Fibroblast of lung (primary cell): ENCODE data around the gene F10. TPM values are rescaled to one million over a fixed set of nuclear protein-coding genes. Genes with fewer than 3 reads are reported as not detected.

Experiments
- DNase-seq, 2 donors: peaks; one replicate each; pipeline versions ENCODE4 v3.0.0 to v3.0.0-alpha.2; 2010; ENCODE audit warnings: low read depth in 2 of 2
- H2AFZ ChIP-seq: 2 replicates; pipeline ENCODE4 v1.5.1; 2012; ENCODE audit warnings: low read length, control low read depth, inconsistent platforms
- H3K27ac ChIP-seq: 2 replicates; pipeline ENCODE4 v1.5.1; 2011; ENCODE audit warnings: low read length, control low read depth; ENCODE audit not compliant: insufficient read depth
- H3K27me3 ChIP-seq: 2 replicates; pipeline ENCODE4 v1.5.1; 2011; ENCODE audit warnings: mild to moderate bottlenecking, low read length; ENCODE audit not compliant: control insufficient read depth, insufficient read depth
- H3K36me3 ChIP-seq: 2 replicates; pipeline ENCODE4 v1.5.1; 2011; ENCODE audit warnings: low read length; ENCODE audit not compliant: control insufficient read depth, insufficient read depth
- H3K4me1 ChIP-seq: 2 replicates; pipeline ENCODE4 v1.5.1; 2011; ENCODE audit warnings: low read length; ENCODE audit not compliant: control insufficient read depth, insufficient read depth; ENCODE audit errors: extremely low read depth
- H3K4me2 ChIP-seq: 2 replicates; pipeline ENCODE4 v1.5.1; 2011; ENCODE audit warnings: low read length, control low read depth; ENCODE audit not compliant: insufficient read depth; ENCODE audit errors: extremely low read depth
- H3K4me3 ChIP-seq, 4 experiments: fragments of 200-600 bp in 1 of 4; sonication (generic) in 1 of 4; replicated peaks in 1 of 4; 2 replicates each; pipeline ENCODE4 v1.5.1; 2011 to 2016; ENCODE audit warnings: low read length in 4 of 4, low read depth in 3 of 4, mild to moderate bottlenecking in 3 of 4, control low read depth in 2 of 4, inconsistent platforms in 1 of 4, mixed read lengths in 1 of 4; ENCODE audit not compliant: insufficient read depth in 1 of 4; ENCODE audit errors: control extremely low read depth in 1 of 4
- H3K79me2 ChIP-seq: 2 replicates; pipeline ENCODE4 v1.5.1; 2012; ENCODE audit warnings: mild to moderate bottlenecking, low read length, inconsistent platforms; ENCODE audit not compliant: control insufficient read depth, insufficient read depth
- H3K9ac ChIP-seq: 2 replicates; pipeline ENCODE4 v1.5.1; 2011; ENCODE audit warnings: mild to moderate bottlenecking, low read length, control low read depth; ENCODE audit not compliant: insufficient read depth
- H3K9me3 ChIP-seq: 2 replicates; pipeline ENCODE4 v1.5.1; 2012; ENCODE audit warnings: low read depth, low read length; ENCODE audit not compliant: control insufficient read depth, insufficient read depth
- H4K20me1 ChIP-seq: 2 replicates; pipeline ENCODE4 v1.5.1; 2011; ENCODE audit warnings: low read length; ENCODE audit not compliant: control insufficient read depth, insufficient read depth; ENCODE audit errors: extremely low read depth
- EZH2 ChIP-seq: IDR thresholded peaks from 2 replicates; pipeline ENCODE4 v1.5.1; 2012; ENCODE audit warnings: low read length, control low read depth, mild to moderate bottlenecking; ENCODE audit errors: missing control alignments
- polyA plus RNA-seq, 2 donors: library from polyadenylated mRNA; depleted of rRNA in 1 of 2; stranded (reverse) in 1 of 2; unstranded in 1 of 2; fragments of >200 nt; gene quantifications; 2 replicates each; pipeline ENCODE4 v1.2.1, GENCODE V29; 2011 to 2012; ENCODE audit warnings: missing spikeins in 1 of 2
- total RNA-seq: library from RNA; depleted of rRNA; stranded (reverse); fragments of >200 nt; gene quantifications from 2 replicates; pipeline ENCODE4 v1.2.1, GENCODE V29; 2014
- TF ChIP-seq, protein P1 (sequence below), 2 donors: IDR thresholded peaks in 1 of 2; conservative IDR thresholded peaks in 1 of 2; 1 replicate in 1 of 2; 2 replicates in 1 of 2; pipeline ENCODE4 v1.5.1; 2011 to 2012; ENCODE audit warnings: low read length in 2 of 2, control low read depth in 1 of 2, inconsistent platforms in 1 of 2, low read depth in 1 of 2, mild to moderate bottlenecking in 1 of 2

F10 gene
- total and polyA plus RNA-seq, 2 donors (not counting 1 experiment from before 2014, with no cell fraction given), result 39.9 to 41.5 TPM

DNA sequence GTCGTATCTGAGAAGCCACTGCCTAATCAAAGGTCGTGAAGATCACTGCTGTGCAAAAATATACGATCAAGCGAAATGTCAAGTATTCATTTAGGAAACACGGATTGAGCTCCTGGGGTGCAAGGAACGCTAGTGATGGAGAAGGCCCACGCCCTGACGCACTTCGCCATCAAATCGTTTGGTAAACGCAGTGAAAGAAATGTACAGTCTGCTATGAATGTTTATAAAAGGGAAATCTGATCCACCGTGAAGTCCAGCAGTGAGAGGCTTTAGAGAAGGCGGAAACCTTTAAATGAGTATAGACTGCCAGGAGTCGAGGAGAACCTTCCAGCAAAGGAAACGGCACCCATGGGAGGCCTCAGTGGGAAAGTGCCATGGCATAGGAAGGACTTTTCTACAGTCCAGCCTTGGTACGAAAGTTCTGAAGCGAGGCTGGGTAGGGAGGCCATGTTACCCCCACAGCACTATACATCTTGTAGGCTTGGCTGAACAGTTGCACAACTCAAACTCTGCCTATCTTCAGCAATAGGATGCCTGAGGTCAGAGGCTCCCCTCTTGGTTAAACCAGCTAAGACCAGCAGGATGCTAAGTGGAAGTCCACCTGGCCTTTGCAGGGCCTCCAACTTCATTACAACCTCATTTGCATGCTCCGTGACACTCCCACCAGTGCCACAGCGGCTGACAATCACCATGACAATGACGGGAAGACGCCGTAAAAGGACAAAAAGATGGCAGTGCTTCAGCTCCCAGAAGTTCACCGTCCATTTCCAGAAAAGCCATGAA, 65.5 kb downstream of the F10 start:
- peak; percentile 36 to 68 for DNase-seq
- H3K27ac ChIP-seq, result peak overlapping the region; percentile 94
- H3K9ac ChIP-seq, result no peak overlapping the region
- peaks cover 24% of the 10 kb centered on the region for H3K36me3 ChIP-seq
- H3K9me3 ChIP-seq, result no peaks in the 10 kb centered on the region
- no peak for TF ChIP-seq EZH2
- TF ChIP-seq, protein P1, sequence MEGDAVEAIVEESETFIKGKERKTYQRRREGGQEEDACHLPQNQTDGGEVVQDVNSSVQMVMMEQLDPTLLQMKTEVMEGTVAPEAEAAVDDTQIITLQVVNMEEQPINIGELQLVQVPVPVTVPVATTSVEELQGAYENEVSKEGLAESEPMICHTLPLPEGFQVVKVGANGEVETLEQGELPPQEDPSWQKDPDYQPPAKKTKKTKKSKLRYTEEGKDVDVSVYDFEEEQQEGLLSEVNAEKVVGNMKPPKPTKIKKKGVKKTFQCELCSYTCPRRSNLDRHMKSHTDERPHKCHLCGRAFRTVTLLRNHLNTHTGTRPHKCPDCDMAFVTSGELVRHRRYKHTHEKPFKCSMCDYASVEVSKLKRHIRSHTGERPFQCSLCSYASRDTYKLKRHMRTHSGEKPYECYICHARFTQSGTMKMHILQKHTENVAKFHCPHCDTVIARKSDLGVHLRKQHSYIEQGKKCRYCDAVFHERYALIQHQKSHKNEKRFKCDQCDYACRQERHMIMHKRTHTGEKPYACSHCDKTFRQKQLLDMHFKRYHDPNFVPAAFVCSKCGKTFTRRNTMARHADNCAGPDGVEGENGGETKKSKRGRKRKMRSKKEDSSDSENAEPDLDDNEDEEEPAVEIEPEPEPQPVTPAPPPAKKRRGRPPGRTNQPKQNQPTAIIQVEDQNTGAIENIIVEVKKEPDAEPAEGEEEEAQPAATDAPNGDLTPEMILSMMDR (conservative IDR thresholded peaks at IDR 0.05 in 1 of 2, IDR thresholded peaks at IDR 0.05 in 1 of 2; ENCODE audit: low read depth in 1 of 2, low read length in 2 of 2), result no peak
- no peaks in the 10 kb centered on the region for H3K27me3 ChIP-seq
- H4K20me1 ChIP-seq, result no peaks in the 10 kb centered on the region
- H3K4me2 ChIP-seq, result no peak overlapping the region
- no peak overlapping the region for H2AFZ ChIP-seq
- H3K79me2 ChIP-seq, result peaks cover 25% of the 10 kb centered on the region
- no peak overlapping the region for H3K4me3 ChIP-seq
- peaks cover 20% of the 10 kb centered on the region for H3K4me1 ChIP-seq

DNA sequence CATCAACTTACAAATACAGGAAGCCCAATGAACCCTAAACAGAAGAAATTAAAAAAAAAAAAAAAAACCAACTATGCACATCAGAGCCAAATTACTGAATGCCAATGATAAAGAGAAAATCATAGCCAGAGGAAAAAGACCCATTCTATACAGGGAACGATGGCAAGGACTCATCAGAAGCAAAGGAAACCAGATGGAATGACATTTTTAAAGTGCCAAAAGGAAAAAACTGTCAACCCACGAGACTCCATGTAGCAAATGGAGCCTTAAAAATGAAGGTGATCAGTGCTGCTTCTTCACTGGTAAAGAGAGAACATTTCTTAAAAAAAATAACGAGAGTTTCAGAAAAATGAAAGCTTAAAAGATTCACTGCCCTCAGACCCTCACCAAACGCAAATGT, 67.6 kb downstream of the F10 start:
- H3K27me3 ChIP-seq, result no peaks in the 10 kb centered on the region
- H3K36me3 ChIP-seq, result peaks cover 22% of the 10 kb centered on the region
- TF ChIP-seq, protein P1 (conservative IDR thresholded peaks at IDR 0.05 in 1 of 2, IDR thresholded peaks at IDR 0.05 in 1 of 2; ENCODE audit: low read depth in 1 of 2, low read length in 2 of 2), result no peak
- TF ChIP-seq EZH2, result no peak
- peak overlapping the region; percentile 14 for H3K27ac ChIP-seq
- H3K4me3 ChIP-seq, result no peak overlapping the region
- no peaks in the 10 kb centered on the region for H4K20me1 ChIP-seq
- no peak for DNase-seq
- no peak overlapping the region for H2AFZ ChIP-seq
- no peaks in the 10 kb centered on the region for H3K9me3 ChIP-seq
- H3K4me1 ChIP-seq, result peaks cover 24% of the 10 kb centered on the region
- H3K79me2 ChIP-seq, result peaks cover 16% of the 10 kb centered on the region
- H3K9ac ChIP-seq, result no peak overlapping the region
- no peak overlapping the region for H3K4me2 ChIP-seq

DNA sequence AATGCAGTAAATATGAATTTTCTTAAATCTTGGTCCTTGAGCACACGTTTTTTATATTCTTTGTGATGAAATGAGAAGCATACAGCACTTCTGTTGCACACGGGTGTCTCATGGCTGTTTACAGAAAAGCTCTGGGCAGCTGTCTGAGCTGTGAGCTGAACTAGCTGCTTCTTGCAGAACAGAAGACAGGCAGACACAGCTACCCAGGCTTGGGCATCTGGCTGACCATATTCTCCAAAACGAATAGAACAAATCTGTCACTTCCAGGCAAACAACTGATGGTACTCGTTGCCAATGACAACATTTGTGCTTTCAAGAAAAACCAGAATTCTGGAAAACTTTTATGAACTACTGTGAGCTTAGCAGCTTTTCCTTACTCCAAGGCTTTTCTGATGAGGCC, 69.7 kb downstream of the F10 start:
- H3K4me2 ChIP-seq, result no peak overlapping the region
- H3K9ac ChIP-seq, result no peak overlapping the region
- no peaks in the 10 kb centered on the region for H4K20me1 ChIP-seq
- peaks cover 28% of the 10 kb centered on the region for H3K36me3 ChIP-seq
- H3K9me3 ChIP-seq, result no peaks in the 10 kb centered on the region
- TF ChIP-seq, protein P1 (conservative IDR thresholded peaks at IDR 0.05 in 1 of 2, IDR thresholded peaks at IDR 0.05 in 1 of 2; ENCODE audit: low read depth in 1 of 2, low read length in 2 of 2), result no peak
- no peak for TF ChIP-seq EZH2
- no peaks in the 10 kb centered on the region for H3K27me3 ChIP-seq
- H3K27ac ChIP-seq, result peak overlapping the region; percentile 41
- peak in 1 of 2 donors; percentile 61 for DNase-seq
- peaks cover 17% of the 10 kb centered on the region for H3K4me1 ChIP-seq
- H2AFZ ChIP-seq, result no peak overlapping the region
- no peak overlapping the region for H3K4me3 ChIP-seq
- no peaks in the 10 kb centered on the region for H3K79me2 ChIP-seq
